Activated CD4-positive, alpha-beta T cell treated with anti-CD3 and anti-CD28 coated beads, Interleukin-2, amount 50 U/mL, for 24 hours (primary cell): ENCODE measurements around the gene SCGB3A1.

Experiments used
- DNase-seq, 2 donors: peaks; one replicate each; pipeline ENCODE4 v3.0.0-alpha.2; 2020; ENCODE audit warnings: low read depth in 1 of 2, low spot score in 1 of 2

SCGB3A1 gene

GRCh38 chr5:180625791-180626660 lies 34.7 kb upstream of the SCGB3A1 start:
- DNase-seq = no peak

GRCh38 chr5:180625125-180625790 lies 34.0 kb upstream of the SCGB3A1 start:
- no peak for DNase-seq

- DNase-seq = no peak
Measured at GRCh38 chr5:180624587-180624986, 33.3 kb upstream of the SCGB3A1 start.

GRCh38 chr5:180623844-180624243 lies 32.5 kb upstream of the SCGB3A1 start:
- no peak for DNase-seq

GRCh38 chr5:180623411-180623834 lies 32.1 kb upstream of the SCGB3A1 start:
- no peak for DNase-seq

GRCh38 chr5:180622910-180623309 lies 31.6 kb upstream of the SCGB3A1 start:
- DNase-seq = no peak

- no peak for DNase-seq
Measured at GRCh38 chr5:180621311-180621710, 30.0 kb upstream of the SCGB3A1 start.

GRCh38 chr5:180620014-180620413 lies 28.7 kb upstream of the SCGB3A1 start:
- DNase-seq = no peak

GRCh38 chr5:180619563-180619915 lies 28.2 kb upstream of the SCGB3A1 start:
- no peak for DNase-seq

- DNase-seq = no peak
Measured at GRCh38 chr5:180618829-180619562, 27.7 kb upstream of the SCGB3A1 start.

GRCh38 chr5:180618487-180618828 lies 27.2 kb upstream of the SCGB3A1 start:
- DNase-seq = no peak

GRCh38 chr5:180613814-180614188 lies 22.5 kb upstream of the SCGB3A1 start:
- no peak for DNase-seq

- DNase-seq = no peak
Measured at GRCh38 chr5:180613188-180613813, 22.0 kb upstream of the SCGB3A1 start.

- DNase-seq = no peak
Measured at GRCh38 chr5:180612683-180613082, 21.4 kb upstream of the SCGB3A1 start.

- no peak for DNase-seq
Measured at GRCh38 chr5:180611140-180611850, 20.0 kb upstream of the SCGB3A1 start.

- no peak for DNase-seq
Measured at GRCh38 chr5:180609817-180610550, 18.7 kb upstream of the SCGB3A1 start.

- no peak for DNase-seq
Measured at GRCh38 chr5:180609386-180609785, 18.1 kb upstream of the SCGB3A1 start.

- DNase-seq = no peak
Measured at GRCh38 chr5:180608572-180609310, 17.4 kb upstream of the SCGB3A1 start.

GRCh38 chr5:180607861-180608571 lies 16.7 kb upstream of the SCGB3A1 start:
- DNase-seq = no peak
